T-cell (primary cell): Measurements from ENCODE around the gene GRAMD1A. TPM values are rescaled to one million over a fixed set of nuclear protein-coding genes. Genes with fewer than 3 reads are reported as not detected.

Experiments
- ATAC-seq, 4 experiments: fragments of 200-7000 bp in 3 of 4; fragments of 150-1000 bp in 1 of 4; cut with Tn5 transposase; replicated peaks in 1 of 4; 1 replicate in 3 of 4; 2 replicates in 1 of 4; pipeline ENCODE4 v1.10.0; 2021; ENCODE audit warnings: moderate library complexity in 3 of 4, mild to moderate bottlenecking in 2 of 4, moderate number of reproducible peaks in 1 of 4
- CTCF ChIA-PET, 2 donors: fragments of 300-600 bp; sonication (Branson Sonifier 250); formaldehyde crosslinking; loops; one replicate each; lab custom pipeline; 2022; ENCODE audit warnings: antibody characterized with exemption in 2 of 2; lab: Charles Lee
- POLR2A ChIA-PET, 2 donors: fragments of 300-600 bp; sonication (Branson Sonifier 250); formaldehyde crosslinking; loops; one replicate each; lab custom pipeline; 2022; ENCODE audit warnings: antibody characterized with exemption in 2 of 2; lab: Charles Lee
- DNase-seq, 35 experiments: peaks; one replicate each; pipeline versions ENCODE4 v3.0.0 to v3.0.0-alpha.2; 2013 to 2023
- H3K27ac ChIP-seq: one replicate; pipeline ENCODE4 v1.5.1; 2013; ENCODE audit warnings: low read length
- H3K27me3 ChIP-seq, 2 experiments: replicated peaks in 1 of 2; 1 replicate in 1 of 2; 2 replicates in 1 of 2; pipeline versions ENCODE4 v1.6.1 to v1.7.0; 2013; ENCODE audit warnings: low read length in 1 of 2, mixed read lengths in 1 of 2; ENCODE audit not compliant: control insufficient read depth in 2 of 2, insufficient read depth in 2 of 2; ENCODE audit errors: extremely low read depth in 1 of 2
- H3K36me3 ChIP-seq, 2 donors: 1 replicate in 1 of 2; 2 replicates in 1 of 2; pipeline versions ENCODE4 v1.6.1 to v1.7.0; 2013; ENCODE audit warnings: low read length in 1 of 2; ENCODE audit not compliant: control insufficient read depth in 2 of 2, insufficient read depth in 1 of 2; ENCODE audit errors: extremely low read depth in 1 of 2
- H3K4me1 ChIP-seq, 2 experiments: 1 replicate in 1 of 2; 2 replicates in 1 of 2; pipeline versions ENCODE4 v1.6.1 to v1.7.0; 2013; ENCODE audit warnings: low read length in 2 of 2, mixed read lengths in 1 of 2; ENCODE audit not compliant: insufficient read depth in 2 of 2, control insufficient read depth in 1 of 2; ENCODE audit errors: extremely low read depth in 1 of 2
- H3K4me3 ChIP-seq, 2 donors: 1 replicate in 1 of 2; 2 replicates in 1 of 2; pipeline versions ENCODE4 v1.5.1 to v1.7.0; 2013; ENCODE audit warnings: mild to moderate bottlenecking in 2 of 2, low read length in 1 of 2, moderate library complexity in 1 of 2; ENCODE audit not compliant: control insufficient read depth in 1 of 2; ENCODE audit errors: extremely low read depth in 1 of 2
- H3K9me3 ChIP-seq: 2 replicates; pipeline ENCODE4 v1.7.0; 2013
- H3K27ac Mint-ChIP-seq, 2 donors: one replicate each; pipeline ENCODE4 v1.8.0; 2020 to 2021; ENCODE audit warnings: mild to moderate bottlenecking in 2 of 2, mixed read lengths in 2 of 2
- H3K27me3 Mint-ChIP-seq, 2 donors: one replicate each; pipeline ENCODE4 v1.8.0; 2021 to 2022; ENCODE audit warnings: mixed read lengths in 2 of 2
- H3K36me3 Mint-ChIP-seq: one replicate; pipeline ENCODE4 v1.8.0; 2021; ENCODE audit warnings: mixed read lengths
- H3K4me1 Mint-ChIP-seq, 3 donors: one replicate each; pipeline ENCODE4 v1.8.0; 2020 to 2022; ENCODE audit warnings: mixed read lengths in 3 of 3, mild to moderate bottlenecking in 1 of 3
- H3K4me3 Mint-ChIP-seq, 3 donors: one replicate each; pipeline ENCODE4 v1.8.0; 2020 to 2022; ENCODE audit warnings: mild to moderate bottlenecking in 3 of 3, mixed read lengths in 3 of 3, moderate library complexity in 3 of 3
- H3K9me3 Mint-ChIP-seq, 3 donors: one replicate each; pipeline ENCODE4 v1.8.0; 2020 to 2022; ENCODE audit warnings: mixed read lengths in 3 of 3
- WGBS: methylation state at CpG from one replicate; pipeline ENCODE4 v1.1.5; 2013; ENCODE audit warnings: missing lambda C conversion rate; ENCODE audit not compliant: insufficient coverage; 5-methylcytosine and 5-hydroxymethylcytosine counted together
- total RNA-seq, 35 experiments: library from RNA in 6 of 35; stranded (reverse) in 6 of 35; fragments of 120-200 nt in 1 of 35; gene quantifications; one replicate each; pipeline versions ENCODE4 v1.2.1 to v1.2.4 and lab custom pipeline; 2013 to 2026

Gene GRAMD1A
- 100 to 1,000 TPM; 189 to 318 (median 227) TPM for total RNA-seq
- total RNA-seq (2013), result 85.4 TPM
- total RNA-seq (lab: John Stamatoyannopoulos, UW), result 39.2 to 244 (median 131) reads per million in 29 experiments

- H3K27ac Mint-ChIP-seq, result peak within 1 kb of the TSS; percentile 98 to 99
These were observed at the start of gene GRAMD1A for GRCh38 chr19:34999498-35000337. TSS of gene GRAMD1A (plus strand) at chr19:35000323. CDS start at chr19:35000479, 156 bp downstream.

GRCh38 chr19:34953092-34953491, 47.0 kb upstream of the GRAMD1A start:
- H3K36me3 ChIP-seq, result peaks cover 6 to 9% of the 10 kb centered on the region in 2 donors
- peaks cover 23 to 70% (median 51%) of the 10 kb centered on the region in 3 donors for H3K9me3 Mint-ChIP-seq

More at GRCh38 chr19:34999498-35000337, at the start of gene GRAMD1A:
- no peaks in the 10 kb centered on the region for H3K9me3 Mint-ChIP-seq
- POLR2A ChIA-PET, result interaction anchor here in 1 of 2 donors (0.6 kb wide), 2 partner anchors 14 to 323 kb away, joined by 3 to 5 read pairs; partner anchors contain the start of gene SCGB2B2
- Histone ChIP-seq H3K27me3 (no peaks in the 10 kb centered on the region), H3K9me3 (no peaks in the 10 kb centered on the region), H3K4me3 (peak within 1 kb of the TSS; percentile 63 to 64), H3K36me3 (no peaks in the 10 kb centered on the region), H3K4me1 (peaks cover 36 to 85% of the 10 kb centered on the region in 2 experiments), H3K27ac (peak within 1 kb of the TSS; percentile 91)
- H3K27me3 Mint-ChIP-seq, result no peaks in the 10 kb centered on the region
- DNase-seq (peak in 34 of 35 experiments; percentile 29 to 79 (median 59)), ATAC-seq (peak; percentile 31 to 63 (median 54))
- H3K4me3 Mint-ChIP-seq, result peak within 1 kb of the TSS; percentile 91 to 98 (median 98)
- CTCF ChIA-PET, result interaction anchor here in 1 of 2 donors (0.6 kb wide), 2 partner anchors 158 to 201 kb away, joined by 3 read pairs; no protein-coding TSS in a partner anchor
- peaks cover 73 to 76% (median 75%) of the 10 kb centered on the region in 3 donors for H3K4me1 Mint-ChIP-seq
- H3K36me3 Mint-ChIP-seq, result peaks cover 8% of the 10 kb centered on the region
- 34% methylated on average over 15 of the region's 45 CpGs for WGBS

GRCh38 chr19:34957830-34958751, 42.0 kb upstream of the GRAMD1A start:
- Histone ChIP-seq H3K4me3 (peak overlapping the region in 1 of 2 donors; percentile 49), H3K27ac (no peak overlapping the region), H3K36me3 (peaks cover 33 to 41% of the 10 kb centered on the region in 2 donors), H3K4me1 (peaks cover 3 to 22% of the 10 kb centered on the region in 2 experiments), H3K9me3 (peaks cover 33% of the 10 kb centered on the region), H3K27me3 (no peaks in the 10 kb centered on the region)
- no peak overlapping the region for H3K4me3 Mint-ChIP-seq
- ATAC-seq (no peak), DNase-seq (no peak)
- peaks cover 21 to 27% (median 22%) of the 10 kb centered on the region in 3 donors for H3K4me1 Mint-ChIP-seq
- ChIA-PET CTCF (no interaction called here), POLR2A (interaction anchor here in 1 of 2 donors (0.7 kb wide), 1 partner anchor 1260 kb away, joined by 3 read pairs; no protein-coding TSS in a partner anchor)
- H3K27me3 Mint-ChIP-seq, result no peaks in the 10 kb centered on the region
- peaks cover 36 to 78% (median 59%) of the 10 kb centered on the region in 3 donors for H3K9me3 Mint-ChIP-seq
- WGBS, result 96% methylated on average over 4 of the region's 22 CpGs
- H3K27ac Mint-ChIP-seq, result no peak overlapping the region
- peaks cover 92% of the 10 kb centered on the region for H3K36me3 Mint-ChIP-seq

More at GRCh38 chr19:34953092-34953491, 47.0 kb upstream of the GRAMD1A start:
- POLR2A ChIA-PET, result interaction anchor here in 1 of 2 donors (0.7 kb wide), 1 partner anchor 1672 kb away, joined by 4 read pairs; no protein-coding TSS in a partner anchor
- ATAC-seq (no peak), DNase-seq (no peak)
- Mint-ChIP-seq H3K4me3 (no peak overlapping the region), H3K27me3 (no peaks in the 10 kb centered on the region), H3K4me1 (no peaks in the 10 kb centered on the region), H3K27ac (no peak overlapping the region), H3K36me3 (peaks cover 81% of the 10 kb centered on the region)
- Histone ChIP-seq H3K9me3 (peaks cover 23% of the 10 kb centered on the region), H3K4me3 (no peak overlapping the region), H3K4me1 (no peaks in the 10 kb centered on the region), H3K27ac (no peak overlapping the region), H3K27me3 (no peaks in the 10 kb centered on the region)
- CTCF ChIA-PET, result no interaction called here

- H3K27me3 ChIP-seq, result no peaks in the 10 kb centered on the region
- CTCF ChIA-PET, result no interaction called here
These were observed 41.1 kb upstream of the GRAMD1A start for GRCh38 chr19:34959021-34959420.

GRCh38 chr19:34960103-34960805, 39.9 kb upstream of the GRAMD1A start:
- Histone ChIP-seq H3K4me3 (peak overlapping the region in 1 of 2 donors; percentile 56), H3K9me3 (peaks cover 28% of the 10 kb centered on the region), H3K27me3 (no peaks in the 10 kb centered on the region), H3K27ac (no peak overlapping the region), H3K4me1 (peaks cover 3 to 31% of the 10 kb centered on the region in 2 experiments), H3K36me3 (peaks cover 33 to 41% of the 10 kb centered on the region in 2 donors)
- ChIA-PET CTCF (no interaction called here), POLR2A (no interaction called here)
- WGBS, result 100% methylated on average over 3 of the region's 8 CpGs
- Mint-ChIP-seq H3K9me3 (peaks cover 26 to 64% (median 47%) of the 10 kb centered on the region in 3 donors), H3K36me3 (peaks cover 80% of the 10 kb centered on the region), H3K4me3 (peak overlapping the region; percentile 26 to 60 (median 49)), H3K27me3 (no peaks in the 10 kb centered on the region), H3K27ac (peak overlapping the region; percentile 41 to 63), H3K4me1 (peaks cover 24 to 34% (median 25%) of the 10 kb centered on the region in 3 donors)
- no peak for ATAC-seq
- DNase-seq, result no peak

More at GRCh38 chr19:34959021-34959420, 41.1 kb upstream of the GRAMD1A start:
- Histone ChIP-seq H3K27ac (no peak overlapping the region), H3K9me3 (peaks cover 32% of the 10 kb centered on the region), H3K4me1 (peaks cover 3 to 26% of the 10 kb centered on the region in 2 experiments), H3K4me3 (peak overlapping the region in 1 of 2 donors; percentile 56), H3K36me3 (peaks cover 33 to 41% of the 10 kb centered on the region in 2 donors)
- DNase-seq (no peak), ATAC-seq (no peak)
- Mint-ChIP-seq H3K9me3 (peaks cover 30 to 70% (median 53%) of the 10 kb centered on the region in 3 donors), H3K4me3 (peak overlapping the region in 1 of 3 donors; percentile 13), H3K4me1 (peaks cover 24 to 30% (median 25%) of the 10 kb centered on the region in 3 donors), H3K27ac (no peak overlapping the region), H3K27me3 (no peaks in the 10 kb centered on the region), H3K36me3 (peaks cover 86% of the 10 kb centered on the region)
- no CpG with 5 or more reads among the region's 7 CpGs for WGBS
- POLR2A ChIA-PET, result no interaction called here
